ENCODE results near the gene MAST2. TPM values are rescaled to one million over a fixed set of nuclear protein-coding genes. Genes with fewer than 3 reads are reported as not detected.

Gene MAST2
- total RNA-seq, 1 experiment from 2014 or later = 37.2 TPM

DNA sequence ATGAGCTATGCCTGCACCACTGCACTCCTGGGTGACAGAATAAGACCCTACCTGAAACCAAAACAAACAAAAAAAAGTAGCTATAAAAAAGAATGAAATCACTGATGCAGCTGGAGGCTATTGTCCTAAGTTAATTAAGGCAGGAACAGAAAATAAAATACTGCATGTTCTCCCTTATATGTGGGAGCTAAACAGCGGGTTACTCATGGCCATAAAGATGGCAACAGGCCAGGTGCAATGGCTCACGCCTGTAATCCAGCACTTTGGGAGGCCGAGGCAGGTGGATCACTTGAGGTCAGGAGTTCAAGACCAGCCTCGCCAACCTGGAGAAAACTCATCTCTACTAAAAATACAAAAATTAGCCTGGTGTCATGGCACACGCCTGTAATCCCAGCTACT, 176.4 kb downstream of the MAST2 start:
- ATAC-seq (no peak), DNase-seq (ENCODE audit: low spot score) (no peak)
- ChIA-PET POLR2A (no interaction called here), CTCF (interaction anchor here (0.7 kb wide), 1 partner anchor 26 kb away, joined by 4 read pairs; no protein-coding TSS in a partner anchor)
- H3K9me3 Mint-ChIP-seq = 0 out of 2 replicates have a peak, but pooled peaks cover 4% of the 10 kb centered on the region
- H3K27me3 Mint-ChIP-seq (ENCODE audit: low read depth) = no peaks in the 10 kb centered on the region
- no peaks in the 10 kb centered on the region for H3K4me1 Mint-ChIP-seq
- no peak overlapping the region for H3K27ac Mint-ChIP-seq
- H3K4me3 Mint-ChIP-seq = no peak overlapping the region
- TF ChIP-seq CREM (CRISPR knock-in tag; IDR thresholded peaks at IDR 0.05) (no peak), NR1H2 (CRISPR knock-in tag; IDR thresholded peaks at IDR 0.05) (no peak), FOXP1 (CRISPR knock-in tag; IDR thresholded peaks at IDR 0.05; ENCODE audit: borderline replicate concordance) (no peak), NR2C2 (CRISPR knock-in tag; IDR thresholded peaks at IDR 0.05) (no peak), MXD4 (CRISPR knock-in tag; IDR thresholded peaks at IDR 0.05; ENCODE audit: borderline replicate concordance) (no peak), ATF1 (CRISPR knock-in tag; IDR thresholded peaks at IDR 0.05) (no peak), TEAD4 (CRISPR knock-in tag; IDR thresholded peaks at IDR 0.05) (no peak), ZNF317 (CRISPR knock-in tag; IDR thresholded peaks at IDR 0.05; ENCODE audit: borderline replicate concordance, low read depth) (no peak), RORB (CRISPR knock-in tag; IDR thresholded peaks at IDR 0.05) (no peak), GABPB1 (CRISPR knock-in tag; IDR thresholded peaks at IDR 0.05) (no peak), ZNF416 (CRISPR knock-in tag; IDR thresholded peaks at IDR 0.05) (no peak)
- TF ChIP-seq, protein P1, sequence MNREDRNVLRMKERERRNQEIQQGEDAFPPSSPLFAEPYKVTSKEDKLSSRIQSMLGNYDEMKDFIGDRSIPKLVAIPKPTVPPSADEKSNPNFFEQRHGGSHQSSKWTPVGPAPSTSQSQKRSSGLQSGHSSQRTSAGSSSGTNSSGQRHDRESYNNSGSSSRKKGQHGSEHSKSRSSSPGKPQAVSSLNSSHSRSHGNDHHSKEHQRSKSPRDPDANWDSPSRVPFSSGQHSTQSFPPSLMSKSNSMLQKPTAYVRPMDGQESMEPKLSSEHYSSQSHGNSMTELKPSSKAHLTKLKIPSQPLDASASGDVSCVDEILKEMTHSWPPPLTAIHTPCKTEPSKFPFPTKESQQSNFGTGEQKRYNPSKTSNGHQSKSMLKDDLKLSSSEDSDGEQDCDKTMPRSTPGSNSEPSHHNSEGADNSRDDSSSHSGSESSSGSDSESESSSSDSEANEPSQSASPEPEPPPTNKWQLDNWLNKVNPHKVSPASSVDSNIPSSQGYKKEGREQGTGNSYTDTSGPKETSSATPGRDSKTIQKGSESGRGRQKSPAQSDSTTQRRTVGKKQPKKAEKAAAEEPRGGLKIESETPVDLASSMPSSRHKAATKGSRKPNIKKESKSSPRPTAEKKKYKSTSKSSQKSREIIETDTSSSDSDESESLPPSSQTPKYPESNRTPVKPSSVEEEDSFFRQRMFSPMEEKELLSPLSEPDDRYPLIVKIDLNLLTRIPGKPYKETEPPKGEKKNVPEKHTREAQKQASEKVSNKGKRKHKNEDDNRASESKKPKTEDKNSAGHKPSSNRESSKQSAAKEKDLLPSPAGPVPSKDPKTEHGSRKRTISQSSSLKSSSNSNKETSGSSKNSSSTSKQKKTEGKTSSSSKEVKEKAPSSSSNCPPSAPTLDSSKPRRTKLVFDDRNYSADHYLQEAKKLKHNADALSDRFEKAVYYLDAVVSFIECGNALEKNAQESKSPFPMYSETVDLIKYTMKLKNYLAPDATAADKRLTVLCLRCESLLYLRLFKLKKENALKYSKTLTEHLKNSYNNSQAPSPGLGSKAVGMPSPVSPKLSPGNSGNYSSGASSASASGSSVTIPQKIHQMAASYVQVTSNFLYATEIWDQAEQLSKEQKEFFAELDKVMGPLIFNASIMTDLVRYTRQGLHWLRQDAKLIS (CRISPR knock-in tag; IDR thresholded peaks at IDR 0.05; ENCODE audit: borderline replicate concordance) = no peak
- TF ChIP-seq, protein P2, sequence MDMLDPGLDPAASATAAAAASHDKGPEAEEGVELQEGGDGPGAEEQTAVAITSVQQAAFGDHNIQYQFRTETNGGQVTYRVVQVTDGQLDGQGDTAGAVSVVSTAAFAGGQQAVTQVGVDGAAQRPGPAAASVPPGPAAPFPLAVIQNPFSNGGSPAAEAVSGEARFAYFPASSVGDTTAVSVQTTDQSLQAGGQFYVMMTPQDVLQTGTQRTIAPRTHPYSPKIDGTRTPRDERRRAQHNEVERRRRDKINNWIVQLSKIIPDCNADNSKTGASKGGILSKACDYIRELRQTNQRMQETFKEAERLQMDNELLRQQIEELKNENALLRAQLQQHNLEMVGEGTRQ (CRISPR knock-in tag; IDR thresholded peaks at IDR 0.05) = no peak
- TF ChIP-seq, protein P3, sequence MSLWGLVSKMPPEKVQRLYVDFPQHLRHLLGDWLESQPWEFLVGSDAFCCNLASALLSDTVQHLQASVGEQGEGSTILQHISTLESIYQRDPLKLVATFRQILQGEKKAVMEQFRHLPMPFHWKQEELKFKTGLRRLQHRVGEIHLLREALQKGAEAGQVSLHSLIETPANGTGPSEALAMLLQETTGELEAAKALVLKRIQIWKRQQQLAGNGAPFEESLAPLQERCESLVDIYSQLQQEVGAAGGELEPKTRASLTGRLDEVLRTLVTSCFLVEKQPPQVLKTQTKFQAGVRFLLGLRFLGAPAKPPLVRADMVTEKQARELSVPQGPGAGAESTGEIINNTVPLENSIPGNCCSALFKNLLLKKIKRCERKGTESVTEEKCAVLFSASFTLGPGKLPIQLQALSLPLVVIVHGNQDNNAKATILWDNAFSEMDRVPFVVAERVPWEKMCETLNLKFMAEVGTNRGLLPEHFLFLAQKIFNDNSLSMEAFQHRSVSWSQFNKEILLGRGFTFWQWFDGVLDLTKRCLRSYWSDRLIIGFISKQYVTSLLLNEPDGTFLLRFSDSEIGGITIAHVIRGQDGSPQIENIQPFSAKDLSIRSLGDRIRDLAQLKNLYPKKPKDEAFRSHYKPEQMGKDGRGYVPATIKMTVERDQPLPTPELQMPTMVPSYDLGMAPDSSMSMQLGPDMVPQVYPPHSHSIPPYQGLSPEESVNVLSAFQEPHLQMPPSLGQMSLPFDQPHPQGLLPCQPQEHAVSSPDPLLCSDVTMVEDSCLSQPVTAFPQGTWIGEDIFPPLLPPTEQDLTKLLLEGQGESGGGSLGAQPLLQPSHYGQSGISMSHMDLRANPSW (CRISPR knock-in tag; conservative IDR thresholded peaks at IDR 0.05; ENCODE audit: low read depth) = no peak
- TF ChIP-seq, protein P4, sequence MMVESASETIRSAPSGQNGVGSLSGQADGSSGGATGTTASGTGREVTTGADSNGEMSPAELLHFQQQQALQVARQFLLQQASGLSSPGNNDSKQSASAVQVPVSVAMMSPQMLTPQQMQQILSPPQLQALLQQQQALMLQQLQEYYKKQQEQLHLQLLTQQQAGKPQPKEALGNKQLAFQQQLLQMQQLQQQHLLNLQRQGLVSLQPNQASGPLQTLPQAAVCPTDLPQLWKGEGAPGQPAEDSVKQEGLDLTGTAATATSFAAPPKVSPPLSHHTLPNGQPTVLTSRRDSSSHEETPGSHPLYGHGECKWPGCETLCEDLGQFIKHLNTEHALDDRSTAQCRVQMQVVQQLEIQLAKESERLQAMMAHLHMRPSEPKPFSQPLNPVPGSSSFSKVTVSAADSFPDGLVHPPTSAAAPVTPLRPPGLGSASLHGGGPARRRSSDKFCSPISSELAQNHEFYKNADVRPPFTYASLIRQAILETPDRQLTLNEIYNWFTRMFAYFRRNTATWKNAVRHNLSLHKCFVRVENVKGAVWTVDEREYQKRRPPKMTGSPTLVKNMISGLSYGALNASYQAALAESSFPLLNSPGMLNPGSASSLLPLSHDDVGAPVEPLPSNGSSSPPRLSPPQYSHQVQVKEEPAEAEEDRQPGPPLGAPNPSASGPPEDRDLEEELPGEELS (CRISPR knock-in tag; IDR thresholded peaks at IDR 0.05) = no peak
- TF ChIP-seq, protein P5, sequence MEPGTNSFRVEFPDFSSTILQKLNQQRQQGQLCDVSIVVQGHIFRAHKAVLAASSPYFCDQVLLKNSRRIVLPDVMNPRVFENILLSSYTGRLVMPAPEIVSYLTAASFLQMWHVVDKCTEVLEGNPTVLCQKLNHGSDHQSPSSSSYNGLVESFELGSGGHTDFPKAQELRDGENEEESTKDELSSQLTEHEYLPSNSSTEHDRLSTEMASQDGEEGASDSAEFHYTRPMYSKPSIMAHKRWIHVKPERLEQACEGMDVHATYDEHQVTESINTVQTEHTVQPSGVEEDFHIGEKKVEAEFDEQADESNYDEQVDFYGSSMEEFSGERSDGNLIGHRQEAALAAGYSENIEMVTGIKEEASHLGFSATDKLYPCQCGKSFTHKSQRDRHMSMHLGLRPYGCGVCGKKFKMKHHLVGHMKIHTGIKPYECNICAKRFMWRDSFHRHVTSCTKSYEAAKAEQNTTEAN (CRISPR knock-in tag; IDR thresholded peaks at IDR 0.05) = no peak
- TF ChIP-seq, protein P6, sequence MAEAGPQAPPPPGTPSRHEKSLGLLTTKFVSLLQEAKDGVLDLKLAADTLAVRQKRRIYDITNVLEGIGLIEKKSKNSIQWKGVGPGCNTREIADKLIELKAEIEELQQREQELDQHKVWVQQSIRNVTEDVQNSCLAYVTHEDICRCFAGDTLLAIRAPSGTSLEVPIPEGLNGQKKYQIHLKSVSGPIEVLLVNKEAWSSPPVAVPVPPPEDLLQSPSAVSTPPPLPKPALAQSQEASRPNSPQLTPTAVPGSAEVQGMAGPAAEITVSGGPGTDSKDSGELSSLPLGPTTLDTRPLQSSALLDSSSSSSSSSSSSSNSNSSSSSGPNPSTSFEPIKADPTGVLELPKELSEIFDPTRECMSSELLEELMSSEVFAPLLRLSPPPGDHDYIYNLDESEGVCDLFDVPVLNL (CRISPR knock-in tag; IDR thresholded peaks at IDR 0.05; ENCODE audit: borderline replicate concordance, low read depth) = no peak
- TF ChIP-seq, protein P7, sequence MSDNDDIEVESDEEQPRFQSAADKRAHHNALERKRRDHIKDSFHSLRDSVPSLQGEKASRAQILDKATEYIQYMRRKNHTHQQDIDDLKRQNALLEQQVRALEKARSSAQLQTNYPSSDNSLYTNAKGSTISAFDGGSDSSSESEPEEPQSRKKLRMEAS (CRISPR knock-in tag; IDR thresholded peaks at IDR 0.05) = no peak
- H3K36me3 Mint-ChIP-seq = peaks cover 7% of the 10 kb centered on the region
